ENCODE results near the gene CACNA1B. TPM values are rescaled to one million over a fixed set of nuclear protein-coding genes. Genes with fewer than 3 reads are reported as not detected.
"Not testable (repeated sequence)": the region's sequence is repeated elsewhere in the genome, so short reads cannot be mapped to it uniquely, and the experiment has no call there.

Gene CACNA1B
- total RNA-seq, 1 donor from 2014 or later = not detected

DNA sequence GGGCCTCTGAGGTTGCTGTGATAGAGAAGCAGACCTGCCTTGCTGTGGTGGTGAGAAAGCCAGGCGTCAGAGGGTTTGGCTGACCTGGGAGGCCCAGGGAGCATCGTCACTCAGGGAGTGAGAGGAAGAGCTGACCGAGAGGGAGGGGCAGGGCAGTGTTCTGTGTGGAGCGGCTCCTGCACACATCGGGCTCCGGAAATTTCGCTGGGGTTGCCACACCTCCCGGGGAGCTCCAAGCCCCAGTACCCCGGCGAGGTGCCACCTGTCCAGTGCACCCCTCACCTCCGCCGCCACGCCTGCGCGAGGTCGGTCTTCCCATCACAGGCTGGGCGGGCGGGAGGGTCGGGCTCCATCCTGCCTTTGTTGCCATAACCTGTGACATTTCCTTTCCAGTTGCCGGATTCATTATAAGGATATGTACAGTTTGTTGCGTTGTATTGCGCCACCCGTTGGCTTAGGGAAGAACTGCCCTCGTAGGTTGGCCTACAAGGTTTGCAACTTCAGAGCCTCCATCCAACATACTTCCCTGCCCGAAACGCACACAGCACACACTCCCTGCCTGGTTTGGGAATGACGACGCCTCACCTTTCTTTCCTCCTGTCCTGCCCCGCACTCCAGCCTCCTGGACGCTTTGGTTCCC is 223.2 kb downstream of the CACNA1B start:
- no peak for ATAC-seq

DNA sequence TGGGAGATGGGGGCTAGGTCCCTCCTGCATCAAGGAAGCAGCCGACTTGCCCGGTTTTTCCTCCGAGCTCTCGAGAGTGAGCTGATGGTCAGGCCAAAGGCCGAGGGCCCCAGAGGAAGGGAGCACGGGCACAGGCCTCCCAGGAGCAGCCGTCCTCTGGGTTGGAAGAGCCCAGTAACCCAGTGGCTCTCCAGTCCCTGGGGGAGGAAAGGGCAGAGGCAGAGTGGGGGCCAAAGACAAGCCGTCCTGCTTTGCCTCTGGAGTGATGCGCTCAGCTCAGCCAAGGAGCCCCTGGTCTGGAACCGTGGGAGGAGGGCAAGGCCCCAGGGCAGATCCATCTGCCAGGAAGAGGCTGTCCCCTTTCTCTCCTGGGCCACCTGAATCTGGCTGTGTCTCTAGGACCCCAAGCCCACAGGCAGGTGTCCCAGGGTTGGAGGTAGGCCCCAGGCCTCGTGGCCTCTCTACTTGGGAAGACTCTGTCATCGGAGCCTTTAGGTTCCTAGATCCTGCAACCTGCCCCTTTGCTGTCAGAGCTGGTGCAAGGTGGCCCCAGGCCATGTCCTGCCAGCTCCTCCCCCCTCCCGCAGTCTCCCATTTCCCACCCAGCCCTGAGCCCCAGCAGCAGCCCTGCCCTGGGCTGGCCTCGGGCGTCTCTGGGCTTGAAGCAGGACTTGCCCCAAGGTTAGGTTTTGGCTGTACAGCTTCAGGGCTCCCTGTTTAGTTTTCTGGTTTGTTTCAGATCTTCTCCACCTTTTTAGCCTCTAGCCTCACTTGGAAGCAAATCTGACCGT is 224.1 kb downstream of the CACNA1B start:
- ATAC-seq = no peak

DNA sequence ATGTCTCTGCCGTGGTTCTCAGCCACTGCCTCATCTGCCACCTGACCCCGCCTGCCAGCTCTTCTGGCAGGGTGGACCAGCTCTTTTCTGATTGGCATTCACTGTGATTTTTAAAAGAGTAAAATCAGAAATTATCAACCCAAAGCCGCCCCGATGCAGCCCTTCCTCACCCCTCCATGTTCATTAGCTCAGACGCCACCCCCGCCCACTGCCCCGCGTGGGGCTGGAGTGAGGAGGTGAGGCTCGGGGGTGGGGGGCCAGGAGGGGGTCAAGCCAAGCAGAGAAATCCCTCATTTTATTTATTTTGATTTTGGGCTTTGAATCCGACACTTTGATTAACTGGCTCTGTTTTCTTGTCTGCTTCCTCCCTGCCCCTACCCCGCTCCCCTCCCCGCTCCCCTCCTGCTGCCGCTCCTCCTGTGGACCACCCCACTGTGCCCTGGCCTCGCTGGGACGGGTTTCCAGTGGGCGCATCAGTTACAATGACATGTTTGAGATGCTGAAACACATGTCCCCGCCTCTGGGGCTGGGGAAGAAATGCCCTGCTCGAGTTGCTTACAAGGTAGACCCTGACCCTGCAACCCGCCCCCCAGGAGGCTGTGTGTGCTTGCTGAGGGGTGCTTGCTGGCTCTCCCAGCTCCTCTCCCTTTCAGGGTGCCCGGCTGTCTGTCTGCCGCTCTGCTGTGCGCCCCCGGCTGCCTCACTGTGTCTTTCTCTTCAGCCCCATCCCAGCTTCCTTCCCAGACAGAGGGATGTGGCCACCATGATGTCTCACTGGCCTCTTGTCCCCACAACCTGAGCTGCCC is 224.9 kb downstream of the CACNA1B start:
- ATAC-seq = no peak

DNA sequence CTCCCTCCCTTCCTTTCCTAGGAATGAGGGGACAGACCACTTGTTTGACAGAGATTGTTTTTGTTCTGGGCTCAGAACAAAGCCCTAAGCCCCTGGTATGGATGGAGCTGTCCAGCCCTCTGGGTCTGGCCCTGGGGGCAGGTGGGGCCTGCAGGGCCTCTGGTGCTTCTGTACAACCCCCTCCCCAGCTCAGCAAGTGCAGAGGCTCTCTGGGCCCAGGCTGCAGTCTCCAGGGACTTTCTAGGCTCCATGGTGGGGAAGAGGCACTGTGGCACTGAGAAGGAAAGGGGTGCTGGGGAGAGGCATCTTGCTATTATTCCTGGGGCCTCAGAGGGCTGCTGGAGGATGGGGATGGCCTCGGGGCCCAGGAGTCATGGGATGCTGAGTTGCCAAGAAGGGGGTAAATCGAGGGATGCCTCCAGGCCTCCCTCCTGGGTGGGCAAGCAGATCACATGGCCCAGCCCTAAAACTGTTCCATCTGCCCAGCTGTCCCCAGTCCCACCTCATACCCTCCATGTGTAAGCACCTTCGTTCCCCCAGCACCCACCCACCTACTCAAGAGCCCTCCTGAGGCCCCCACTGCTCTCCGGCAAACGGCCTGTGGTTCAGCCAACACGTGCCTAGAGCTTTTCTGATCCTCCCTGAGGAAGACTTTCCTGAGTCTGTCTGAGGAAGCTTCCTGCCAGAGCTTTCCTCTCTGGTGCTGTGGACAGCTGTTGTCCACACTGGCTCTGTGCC is 225.7 kb downstream of the CACNA1B start:
- no peak for ATAC-seq

DNA sequence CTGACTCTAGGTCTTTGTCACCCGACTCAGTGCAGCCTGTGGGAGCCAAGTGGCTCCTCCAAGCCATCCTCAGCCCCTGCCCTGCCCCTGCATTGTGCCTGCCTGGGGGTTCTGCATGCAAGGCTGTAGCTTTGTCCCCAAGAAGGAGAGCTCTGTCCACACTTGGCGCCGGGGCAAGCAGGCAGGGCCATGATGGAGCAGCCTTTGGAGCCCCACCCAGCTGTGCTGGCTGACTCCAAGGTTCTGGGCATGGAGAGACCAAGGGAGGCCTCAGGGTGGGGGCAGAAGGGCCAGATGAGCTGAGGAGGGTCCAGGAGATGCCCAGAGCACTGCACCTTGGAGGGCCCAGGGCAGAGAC is 226.2 kb downstream of the CACNA1B start:
- ATAC-seq = no peak

- no peak for ATAC-seq
Measured at GRCh38 chr9:138104251-138105122, 226.9 kb downstream of the CACNA1B start.

GRCh38 chr9:138105123-138105415 is 227.5 kb downstream of the CACNA1B start:
- no peak for ATAC-seq

- no peak for ATAC-seq
Measured at GRCh38 chr9:138105561-138106505, 228.3 kb downstream of the CACNA1B start.

DNA sequence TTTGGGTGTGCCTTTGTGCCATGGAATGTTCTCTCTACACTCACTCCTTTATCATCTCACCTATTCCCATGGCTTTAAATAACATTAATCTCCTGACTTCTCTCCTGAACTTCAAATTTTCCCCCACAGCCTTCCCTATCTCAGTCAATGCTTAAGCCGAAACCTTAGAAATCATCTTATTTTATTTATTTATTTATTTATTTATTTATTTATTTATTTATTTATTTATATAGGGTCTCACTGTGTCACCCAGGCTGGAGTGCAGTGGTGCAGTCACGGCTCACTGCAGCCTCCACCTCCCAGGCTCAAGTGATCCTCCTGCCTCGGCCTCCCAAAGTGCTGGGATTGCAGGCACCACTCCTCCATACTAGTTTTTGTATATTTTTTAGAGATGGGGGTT is 229.5 kb downstream of the CACNA1B start:
- ATAC-seq = not testable (repeated sequence)

GRCh38 chr9:138111607-138112006 is 234.0 kb downstream of the CACNA1B start:
- ATAC-seq = no peak

DNA sequence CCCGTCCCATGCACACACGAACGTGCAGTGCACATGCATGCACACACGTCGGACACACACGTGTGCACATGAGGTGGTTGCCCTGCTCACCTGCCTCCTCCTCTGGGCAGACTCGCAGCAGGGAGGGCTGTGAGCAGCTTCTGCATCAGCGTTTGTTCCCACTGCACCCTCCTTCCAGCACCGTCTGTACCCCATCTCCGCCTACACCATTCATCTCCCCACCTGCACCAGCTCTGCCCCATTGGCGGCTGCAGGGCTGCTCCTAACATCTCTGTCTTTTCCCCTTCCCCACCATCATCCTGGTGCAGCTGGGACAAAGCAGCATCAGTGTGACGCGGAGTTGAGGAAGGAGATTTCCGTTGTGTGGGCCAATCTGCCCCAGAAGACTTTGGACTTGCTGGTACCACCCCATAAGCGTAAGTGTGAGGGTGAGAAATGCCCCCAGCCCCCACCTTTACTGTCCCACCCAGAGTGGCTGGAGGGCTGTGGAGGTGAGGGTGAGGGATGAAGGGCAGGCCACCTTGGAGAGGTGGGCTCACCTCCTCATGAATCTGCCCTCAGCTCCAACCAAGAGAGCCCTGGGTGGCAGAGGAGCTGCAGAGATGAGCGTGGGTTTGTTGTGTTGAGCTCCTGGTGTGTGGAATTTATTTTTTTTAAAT is 234.6 kb downstream of the CACNA1B start:
- ATAC-seq = no peak

DNA sequence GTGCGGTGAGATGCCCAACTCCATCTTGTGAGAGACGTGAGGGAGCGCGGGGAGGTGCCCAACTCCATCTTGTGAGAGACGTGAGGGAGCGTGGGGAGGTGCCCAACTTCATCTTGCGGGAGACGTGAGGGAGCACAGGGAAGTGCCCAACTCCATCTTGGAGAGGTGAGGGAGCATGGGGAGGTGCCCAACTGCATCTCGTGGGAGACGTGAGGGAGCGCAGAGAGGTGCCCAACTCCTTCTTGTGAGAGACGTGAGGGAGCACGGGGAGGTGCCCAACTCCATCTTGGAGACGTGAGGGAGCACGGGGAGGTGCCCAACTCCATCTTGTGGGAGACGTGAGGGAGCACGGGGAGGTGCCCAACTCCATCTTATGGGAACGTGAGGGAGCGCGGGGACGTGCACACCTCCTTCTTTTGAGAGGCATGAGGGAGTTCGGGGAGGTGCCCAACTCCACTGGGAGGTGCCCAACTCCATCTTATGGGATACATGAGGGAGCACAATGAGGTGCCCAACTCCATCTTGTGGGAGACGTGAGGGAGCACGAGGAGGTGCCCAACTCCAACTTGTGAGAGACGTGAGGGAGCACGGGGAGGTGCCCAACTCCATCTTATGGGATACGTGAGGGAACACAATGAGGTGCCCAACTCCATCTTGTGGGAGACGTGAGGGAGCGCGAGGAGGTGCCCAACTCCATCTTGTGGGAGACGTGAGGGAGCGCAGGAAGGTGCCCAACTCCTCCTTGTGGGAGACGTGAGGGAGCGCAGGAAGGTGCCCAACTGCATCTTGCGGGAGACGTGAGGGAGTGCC is 235.4 kb downstream of the CACNA1B start:
- no peak for ATAC-seq

DNA sequence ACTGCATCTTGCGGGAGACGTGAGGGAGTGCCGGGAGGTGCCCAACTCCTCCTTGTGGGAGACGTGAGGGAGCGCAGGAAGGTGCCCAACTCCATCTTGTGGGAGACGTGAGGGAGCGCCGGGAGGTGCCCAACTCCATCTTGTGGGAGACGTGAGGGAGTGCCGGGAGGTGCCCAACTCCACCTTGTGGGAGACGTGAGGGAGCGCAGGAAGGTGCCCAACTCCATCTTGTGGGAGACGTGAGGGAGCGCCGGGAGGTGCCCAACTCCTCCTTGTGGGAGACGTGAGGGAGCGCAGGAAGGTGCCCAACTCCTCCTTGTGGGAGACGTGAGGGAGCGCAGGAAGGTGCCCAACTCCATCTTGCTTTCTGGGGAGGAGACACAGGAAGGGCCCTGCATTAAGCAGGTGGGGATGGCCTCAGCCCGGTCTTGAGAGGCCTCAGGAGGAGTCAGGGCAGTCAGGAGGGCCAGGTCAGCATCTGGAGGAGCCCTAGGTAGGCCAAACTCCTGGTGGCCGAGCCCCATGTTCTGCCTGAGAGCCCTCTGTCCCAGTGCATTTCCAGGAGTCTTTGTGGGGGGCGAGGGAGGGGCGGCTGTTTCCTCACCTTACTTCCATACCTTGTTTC is 236.2 kb downstream of the CACNA1B start:
- not testable (repeated sequence) for ATAC-seq

DNA sequence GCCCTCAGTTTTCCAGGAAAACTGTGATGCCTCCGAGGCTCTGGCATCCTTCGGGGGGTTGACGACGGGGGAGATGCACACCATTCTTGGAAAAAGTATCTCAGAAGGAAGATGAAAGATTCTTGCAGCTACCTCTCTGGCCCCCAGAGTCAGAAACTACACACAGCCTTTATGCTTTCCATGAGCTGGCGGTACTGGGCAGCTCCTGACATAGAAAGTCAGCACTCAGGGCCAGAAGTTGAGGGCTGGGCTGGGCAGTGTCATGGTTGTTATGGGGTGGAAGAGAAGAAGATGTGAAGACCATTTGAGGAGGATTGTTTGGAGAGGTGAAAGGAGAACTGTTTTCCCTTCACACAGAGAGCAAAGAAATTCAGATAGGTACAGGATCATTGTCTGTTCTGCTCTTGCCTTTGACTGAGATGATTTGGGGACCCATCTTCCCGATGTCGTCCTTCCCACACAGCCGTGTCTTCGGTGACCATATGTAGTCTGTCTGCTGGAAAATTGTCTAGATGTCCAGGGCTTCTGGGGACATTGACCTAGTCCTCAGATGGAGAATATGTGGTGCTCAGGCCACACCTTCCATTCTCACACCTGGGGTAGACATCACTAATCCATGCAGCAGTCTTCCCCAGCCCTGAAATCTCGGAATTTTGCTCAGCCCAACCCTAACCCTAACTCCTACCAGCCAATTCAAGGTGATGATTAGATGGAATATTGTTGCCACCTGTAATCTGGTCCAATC is 237.1 kb downstream of the CACNA1B start:
- ATAC-seq = no peak

GRCh38 chr9:138115506-138115905 is 237.9 kb downstream of the CACNA1B start:
- no peak for ATAC-seq

DNA sequence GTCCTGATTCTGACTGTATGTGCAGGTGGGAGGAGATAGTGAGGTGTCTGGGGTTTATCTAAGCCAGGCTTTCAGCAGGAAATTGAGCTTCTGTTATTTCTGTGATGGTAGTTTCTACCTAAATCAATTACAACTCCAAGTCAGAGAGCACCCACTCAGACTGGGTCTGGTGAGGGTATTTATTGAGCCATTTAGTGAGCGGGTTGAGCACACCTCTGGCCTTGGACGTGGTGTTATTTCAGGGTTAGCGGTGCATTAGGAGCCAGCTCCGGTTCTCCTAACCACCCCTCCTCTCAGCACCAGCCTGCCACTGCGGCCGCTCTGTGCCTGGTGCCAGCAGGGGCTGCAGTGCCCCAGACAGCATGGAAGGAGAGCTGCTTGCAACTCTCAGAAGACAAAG is 238.9 kb downstream of the CACNA1B start:
- no peak for ATAC-seq

GRCh38 chr9:138117101-138117750 is 239.6 kb downstream of the CACNA1B start:
- no peak for ATAC-seq

DNA sequence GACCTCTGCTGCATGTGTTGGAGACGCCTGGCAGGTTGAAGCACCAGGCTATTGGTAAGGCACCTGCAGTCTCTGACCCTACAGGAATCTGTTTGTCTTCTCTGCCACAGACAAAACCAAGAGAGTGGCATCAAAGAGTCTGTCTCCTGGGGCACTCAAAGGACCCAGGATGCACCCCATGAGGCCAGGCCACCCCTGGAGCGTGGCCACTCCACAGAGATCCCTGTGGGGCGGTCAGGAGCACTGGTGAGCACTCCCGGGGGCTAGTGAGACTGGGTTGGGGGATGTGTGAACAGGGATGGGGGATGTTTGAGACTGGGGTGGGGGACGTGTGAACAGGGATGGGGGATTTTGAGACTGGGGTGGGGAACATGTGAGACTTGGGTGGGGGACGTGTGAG is 240.3 kb downstream of the CACNA1B start:
- ATAC-seq = no peak

Data from esophagus mucosa (tissue), 1 donor.